SK-N-MC (cell line): ENCODE results near the gene SLC12A8.

Experiments used
- DNase-seq: peaks from one replicate; pipeline ENCODE4 v3.0.0-alpha.2; 2011; ENCODE audit warnings: low read depth, low spot score
- H3K27ac ChIP-seq: fragments of 200-600 bp; sonication (generic); 2 replicates; pipeline ENCODE4 v1.5.1; 2016; ENCODE audit warnings: mixed run types
- H3K36me3 ChIP-seq: fragments of 200-600 bp; sonication (generic); 2 replicates; pipeline ENCODE4 v1.6.1; 2017; ENCODE audit warnings: antibody characterized with exemption, low read length, mixed read lengths; ENCODE audit not compliant: insufficient read depth
- H3K4me3 ChIP-seq: fragments of 200-600 bp; sonication (generic); 2 replicates; pipeline ENCODE4 v1.5.1; 2016
- H3K9ac ChIP-seq: fragments of 200-600 bp; sonication (generic); 2 replicates; pipeline ENCODE4 v1.8.0; 2017; ENCODE audit warnings: mixed run types, mixed read lengths; ENCODE audit not compliant: insufficient read length
- H3K9me3 ChIP-seq: fragments of 200-600 bp; sonication (generic); 2 replicates; pipeline ENCODE4 v1.6.1; 2017; ENCODE audit warnings: low read depth, mild to moderate bottlenecking, antibody characterized with exemption, low read length, moderate library complexity, mixed read lengths
- EZH2 ChIP-seq: fragments of 200-600 bp; sonication (generic); IDR thresholded peaks from one replicate; pipeline ENCODE4 v1.6.1; 2017; ENCODE audit warnings: antibody characterized with exemption
- FOXP2 ChIP-seq: optimal IDR thresholded peaks from 2 replicates; pipeline ENCODE3; 2011; ENCODE audit warnings: mild to moderate bottlenecking, moderate library complexity; ENCODE audit not compliant: insufficient read depth; ENCODE audit errors: extremely low read length, control extremely low read depth
- POLR2AphosphoS5 ChIP-seq: IDR thresholded peaks from 2 replicates; pipeline ENCODE4 v1.6.1; 2012; ENCODE audit warnings: mild to moderate bottlenecking, low read depth, low read length, borderline replicate concordance

The SLC12A8 gene

DNA sequence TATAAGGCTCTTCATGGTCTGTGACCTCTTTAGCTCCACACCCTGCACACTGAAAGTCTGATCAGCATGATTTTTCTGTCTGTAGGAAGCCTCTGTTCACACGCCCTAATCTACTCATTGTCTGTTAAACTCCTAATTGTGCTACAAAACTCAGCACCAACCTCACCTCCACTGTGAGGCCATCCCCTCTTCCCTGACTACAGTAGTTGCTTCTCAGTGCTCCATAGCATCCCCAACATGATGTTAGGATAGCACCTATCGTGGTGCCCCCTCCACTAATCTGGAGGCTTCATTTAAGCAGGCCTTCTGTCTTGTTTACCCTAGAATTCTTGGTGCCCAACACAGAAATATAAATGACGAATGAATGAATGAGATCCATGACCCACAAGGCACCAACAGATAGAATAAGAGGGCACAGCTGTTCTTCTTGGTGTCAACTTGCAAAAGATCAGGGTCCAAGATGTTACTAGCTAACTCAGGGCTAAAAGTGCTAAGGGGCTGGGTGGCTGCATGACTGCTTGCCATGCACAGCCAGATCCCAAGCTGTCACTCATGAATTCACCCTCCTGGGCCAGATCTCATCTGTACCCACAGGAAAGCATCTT, 101.6 kb downstream of the SLC12A8 start:
- Histone ChIP-seq H3K9me3 (no peaks in the 10 kb centered on the region), H3K9ac (no peak overlapping the region), H3K27ac (no peak overlapping the region), H3K4me3 (no peak overlapping the region), H3K36me3 (no peaks in the 10 kb centered on the region)
- no peak for DNase-seq
- TF ChIP-seq POLR2AphosphoS5 (no peak), EZH2 (no peak), FOXP2 (no peak)

GRCh38 chr3:125110016-125110875, 102.3 kb downstream of the SLC12A8 start:
- H3K4me3 ChIP-seq, result no peak overlapping the region
- no peak overlapping the region for H3K9ac ChIP-seq
- no peak overlapping the region for H3K27ac ChIP-seq
- TF ChIP-seq EZH2 (no peak), FOXP2 (no peak), POLR2AphosphoS5 (no peak)
- no peak for DNase-seq
- H3K9me3 ChIP-seq, result no peaks in the 10 kb centered on the region
- no peaks in the 10 kb centered on the region for H3K36me3 ChIP-seq

GRCh38 chr3:125109536-125109925, 103.0 kb downstream of the SLC12A8 start:
- H3K9me3 ChIP-seq, result no peaks in the 10 kb centered on the region
- no peak overlapping the region for H3K4me3 ChIP-seq
- no peak overlapping the region for H3K27ac ChIP-seq
- no peaks in the 10 kb centered on the region for H3K36me3 ChIP-seq
- no peak for TF ChIP-seq POLR2AphosphoS5
- TF ChIP-seq EZH2, result no peak
- TF ChIP-seq FOXP2, result no peak
- DNase-seq, result no peak
- H3K9ac ChIP-seq, result no peak overlapping the region

DNA sequence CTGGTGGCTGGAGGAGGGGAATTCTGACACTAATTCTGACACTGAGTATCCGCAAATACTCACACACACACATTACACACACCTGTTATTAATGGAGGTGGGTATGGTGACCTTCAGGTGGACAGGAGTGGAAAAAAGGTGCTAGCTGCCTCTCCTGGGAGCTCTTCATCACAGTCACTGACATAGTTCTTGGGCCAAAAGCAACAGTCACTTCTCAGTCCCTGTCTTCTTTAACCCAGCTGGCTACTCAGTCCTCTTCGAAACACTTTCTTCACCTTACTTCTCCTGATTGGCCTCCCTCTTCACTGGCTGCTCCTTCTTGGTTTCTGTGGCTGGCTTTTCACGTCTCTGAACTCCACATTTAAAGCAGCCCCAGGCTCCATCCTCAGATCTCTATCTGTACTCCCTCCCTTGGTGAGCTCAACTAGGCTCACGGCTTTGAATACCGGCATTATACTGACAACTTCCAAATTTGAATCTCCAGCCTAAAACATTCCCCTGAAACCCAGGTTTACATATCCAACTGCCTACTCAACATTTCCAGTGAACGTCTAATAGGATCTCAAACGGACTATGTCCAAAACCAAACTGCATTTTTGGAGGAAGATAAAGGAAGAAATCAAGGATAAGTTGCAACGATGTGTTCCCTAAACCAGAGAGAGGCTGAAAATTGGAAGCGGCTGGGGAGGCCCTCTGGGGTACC, 103.6 kb downstream of the SLC12A8 start:
- Histone ChIP-seq H3K9me3 (no peaks in the 10 kb centered on the region), H3K9ac (no peak overlapping the region), H3K4me3 (no peak overlapping the region), H3K36me3 (no peaks in the 10 kb centered on the region), H3K27ac (no peak overlapping the region)
- no peak for DNase-seq
- TF ChIP-seq FOXP2, result no peak
- no peak for TF ChIP-seq EZH2
- TF ChIP-seq POLR2AphosphoS5, result no peak

DNA sequence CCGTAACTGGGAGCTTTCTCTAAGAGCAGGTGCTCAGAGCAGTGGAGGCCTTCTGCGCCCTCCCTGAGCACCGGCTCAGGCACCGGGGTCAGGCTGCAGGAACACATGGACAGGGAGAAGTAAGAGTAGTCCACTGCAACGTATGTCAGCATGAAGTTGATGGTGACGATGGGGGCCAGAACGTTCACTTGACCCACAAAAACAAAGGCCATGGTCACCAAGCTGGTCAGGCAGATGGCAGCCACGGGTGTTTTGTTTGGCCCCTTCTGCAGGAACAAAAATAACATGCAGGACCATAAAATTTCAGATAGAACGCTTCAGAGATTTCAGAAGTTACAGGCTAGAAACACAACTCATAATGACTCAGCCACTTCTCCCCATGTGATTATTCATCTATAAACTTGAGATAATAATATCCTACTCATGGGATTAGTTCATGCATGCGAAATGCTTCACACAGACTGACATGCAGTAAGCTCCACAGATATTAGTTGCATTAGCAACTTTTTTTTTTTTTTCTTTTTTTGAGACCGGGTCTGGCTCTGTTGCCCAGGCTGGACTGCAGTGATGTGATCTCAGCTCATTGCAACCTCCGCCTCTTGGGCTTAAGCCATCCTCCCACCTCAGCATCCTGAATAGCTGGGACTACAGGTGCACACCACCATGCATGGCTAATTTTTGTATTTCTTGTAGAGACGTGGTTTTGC, 104.5 kb downstream of the SLC12A8 start:
- Histone ChIP-seq H3K36me3 (no peaks in the 10 kb centered on the region), H3K9ac (no peak overlapping the region), H3K4me3 (no peak overlapping the region), H3K27ac (peak overlapping the region; percentile 7; the same call in 1 of the 2 replicates), H3K9me3 (no peaks in the 10 kb centered on the region)
- DNase-seq, result no peak
- TF ChIP-seq FOXP2, result no peak
- TF ChIP-seq POLR2AphosphoS5, result no peak
- TF ChIP-seq EZH2, result no peak

DNA sequence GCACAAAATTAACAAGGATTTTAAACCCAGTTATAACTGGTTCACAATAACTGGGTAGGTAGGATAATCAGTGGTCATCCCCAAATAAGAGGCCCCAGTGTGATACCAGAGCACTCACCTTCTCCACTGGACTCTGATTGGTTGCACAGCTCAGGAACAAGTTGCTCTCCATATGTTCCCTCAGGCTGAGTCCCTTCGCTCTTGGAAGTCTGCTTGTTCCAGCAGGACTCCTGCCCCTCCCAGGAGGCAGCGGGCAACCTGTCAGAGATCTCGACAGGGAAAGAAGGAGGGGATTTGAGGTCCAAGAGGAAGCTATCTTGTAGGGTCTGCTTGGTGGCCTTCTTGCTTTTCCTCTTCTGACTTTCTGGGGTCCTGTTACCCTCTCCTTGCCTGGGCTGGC, 105.2 kb downstream of the SLC12A8 start:
- Histone ChIP-seq H3K27ac (no peak overlapping the region), H3K9ac (no peak overlapping the region), H3K36me3 (no peaks in the 10 kb centered on the region), H3K4me3 (no peak overlapping the region), H3K9me3 (no peaks in the 10 kb centered on the region)
- no peak for DNase-seq
- TF ChIP-seq POLR2AphosphoS5, result no peak
- TF ChIP-seq FOXP2, result no peak
- no peak for TF ChIP-seq EZH2

DNA sequence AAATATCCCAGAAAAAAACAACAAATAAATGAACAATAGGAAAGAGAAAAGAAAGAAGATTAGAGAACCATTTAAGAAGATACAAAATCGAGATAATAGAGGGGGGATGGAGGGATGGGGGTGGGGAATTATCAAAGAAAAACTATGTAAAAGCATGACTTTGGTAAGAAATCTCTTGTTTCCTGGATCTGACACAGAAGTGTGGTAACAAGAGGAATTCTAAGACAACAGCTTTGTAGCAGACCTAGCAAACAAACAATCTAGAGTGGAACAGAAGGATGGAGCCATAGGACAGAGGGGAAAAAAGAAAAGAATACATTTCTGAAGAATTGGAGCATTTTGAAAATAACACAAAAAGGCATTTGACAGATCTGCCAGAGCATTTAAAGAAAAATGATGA, 107.4 kb downstream of the SLC12A8 start:
- H3K4me3 ChIP-seq, result no peak overlapping the region
- no peak overlapping the region for H3K9ac ChIP-seq
- no peaks in the 10 kb centered on the region for H3K36me3 ChIP-seq
- TF ChIP-seq FOXP2, result no peak
- TF ChIP-seq EZH2, result no peak
- TF ChIP-seq POLR2AphosphoS5, result no peak
- no peaks in the 10 kb centered on the region for H3K9me3 ChIP-seq
- DNase-seq, result no peak
- H3K27ac ChIP-seq, result no peak overlapping the region

- TF ChIP-seq POLR2AphosphoS5 (no peak), FOXP2 (no peak), EZH2 (no peak)
These were observed 107.9 kb downstream of the SLC12A8 start for GRCh38 chr3:125104639-125105038.

More at GRCh38 chr3:125104639-125105038, 107.9 kb downstream of the SLC12A8 start:
- Histone ChIP-seq H3K36me3 (no peaks in the 10 kb centered on the region), H3K9ac (no peak overlapping the region), H3K27ac (no peak overlapping the region), H3K4me3 (no peak overlapping the region), H3K9me3 (no peaks in the 10 kb centered on the region)
- DNase-seq, result no peak
